BE2C (cell line): ENCODE results near the gene ICA1.

Source experiments
- DNase-seq: peaks from one replicate; pipeline ENCODE4 v3.0.0-alpha.2; 2020
- H3K27me3 ChIP-seq: fragments of 250-450 bp; sonication (Bioruptor Pico); 2 replicates; pipeline ENCODE4 v1.5.1; 2020; ENCODE audit warnings: mild to moderate bottlenecking
- H3K36me3 ChIP-seq: fragments of 250-450 bp; sonication (Bioruptor Pico); 2 replicates; pipeline ENCODE4 v1.5.1; 2020; ENCODE audit warnings: mild to moderate bottlenecking
- H3K4me1 ChIP-seq: fragments of 250-450 bp; sonication (Bioruptor Pico); 2 replicates; pipeline ENCODE4 v1.5.1; 2020
- H3K4me3 ChIP-seq: 2 replicates; pipeline ENCODE4 v1.5.1; 2011; ENCODE audit warnings: low read depth, low read length
- H3K9me3 ChIP-seq: fragments of 250-450 bp; sonication (Bioruptor Pico); 2 replicates; pipeline ENCODE4 v1.5.1; 2020
- TF ChIP-seq, protein P1 (sequence below): IDR thresholded peaks from 2 replicates; pipeline ENCODE4 v1.5.1; 2012; ENCODE audit warnings: mild to moderate bottlenecking, low read depth, low read length

The ICA1 gene

DNA sequence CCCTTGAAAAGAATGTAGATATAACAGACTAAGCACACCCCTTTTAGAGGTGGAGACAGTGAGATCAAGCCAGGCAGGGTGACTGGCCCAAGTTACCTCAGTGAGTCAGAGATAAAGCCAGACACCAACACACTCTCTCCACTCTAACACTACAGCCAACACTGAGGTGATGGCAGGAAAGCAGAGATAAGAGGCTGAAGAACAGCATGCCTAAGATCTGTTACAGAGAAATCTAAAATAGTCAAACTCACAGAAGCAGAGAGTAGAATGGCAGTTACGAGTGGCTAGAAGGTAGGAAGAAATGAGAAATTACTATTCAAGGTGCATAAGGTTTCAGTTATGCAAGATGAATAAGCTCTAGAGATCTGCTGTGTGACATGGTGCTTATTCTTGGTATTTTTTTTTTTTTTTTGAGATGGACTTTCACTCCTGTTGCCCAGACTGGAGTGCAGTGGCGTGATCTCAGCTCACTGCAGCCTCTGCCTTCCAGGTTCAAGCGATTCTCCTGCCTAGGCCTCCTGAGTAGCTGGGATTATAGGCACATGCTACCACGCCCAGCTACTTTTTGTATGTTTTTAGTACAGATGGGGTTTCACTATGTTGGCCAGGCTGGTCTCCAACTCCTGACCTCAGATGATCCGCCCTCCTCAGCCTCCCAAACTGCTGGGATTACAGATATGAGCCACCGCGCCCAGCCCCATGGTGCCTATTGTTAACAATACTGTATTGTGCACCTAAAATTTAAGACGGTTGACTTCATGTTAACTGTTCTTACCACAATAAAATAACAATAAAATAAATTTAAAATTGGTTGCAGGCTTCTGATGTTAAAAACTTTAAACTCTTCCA lies 28.7 kb downstream of the ICA1 start:
- Histone ChIP-seq H3K4me3 (no peak overlapping the region), H3K9me3 (no peaks in the 10 kb centered on the region), H3K4me1 (peaks cover 40% of the 10 kb centered on the region), H3K27me3 (no peaks in the 10 kb centered on the region), H3K36me3 (peaks cover 24% of the 10 kb centered on the region)
- TF ChIP-seq, protein P1, sequence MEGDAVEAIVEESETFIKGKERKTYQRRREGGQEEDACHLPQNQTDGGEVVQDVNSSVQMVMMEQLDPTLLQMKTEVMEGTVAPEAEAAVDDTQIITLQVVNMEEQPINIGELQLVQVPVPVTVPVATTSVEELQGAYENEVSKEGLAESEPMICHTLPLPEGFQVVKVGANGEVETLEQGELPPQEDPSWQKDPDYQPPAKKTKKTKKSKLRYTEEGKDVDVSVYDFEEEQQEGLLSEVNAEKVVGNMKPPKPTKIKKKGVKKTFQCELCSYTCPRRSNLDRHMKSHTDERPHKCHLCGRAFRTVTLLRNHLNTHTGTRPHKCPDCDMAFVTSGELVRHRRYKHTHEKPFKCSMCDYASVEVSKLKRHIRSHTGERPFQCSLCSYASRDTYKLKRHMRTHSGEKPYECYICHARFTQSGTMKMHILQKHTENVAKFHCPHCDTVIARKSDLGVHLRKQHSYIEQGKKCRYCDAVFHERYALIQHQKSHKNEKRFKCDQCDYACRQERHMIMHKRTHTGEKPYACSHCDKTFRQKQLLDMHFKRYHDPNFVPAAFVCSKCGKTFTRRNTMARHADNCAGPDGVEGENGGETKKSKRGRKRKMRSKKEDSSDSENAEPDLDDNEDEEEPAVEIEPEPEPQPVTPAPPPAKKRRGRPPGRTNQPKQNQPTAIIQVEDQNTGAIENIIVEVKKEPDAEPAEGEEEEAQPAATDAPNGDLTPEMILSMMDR, result no peak
- peak; percentile 59 for DNase-seq

DNA sequence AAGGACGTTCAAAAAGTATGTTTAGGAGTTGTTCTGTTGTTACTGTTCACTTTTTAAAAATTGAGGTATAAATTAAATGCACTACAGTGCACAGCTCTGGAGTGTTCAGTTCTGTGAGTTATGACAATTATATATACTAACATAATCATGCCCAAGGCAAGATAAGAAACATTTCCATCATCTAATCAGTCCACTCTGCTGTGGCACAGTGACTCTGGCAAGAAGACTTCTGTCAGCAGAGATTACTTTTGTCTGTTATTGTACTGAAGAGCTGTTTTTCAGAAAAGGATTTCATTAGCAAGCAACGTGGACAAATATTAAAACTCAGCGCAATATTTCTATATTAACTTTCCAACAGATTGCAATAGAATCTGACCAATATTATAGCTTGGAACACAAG lies 32.0 kb downstream of the ICA1 start:
- Histone ChIP-seq H3K36me3 (peaks cover 27% of the 10 kb centered on the region), H3K27me3 (no peaks in the 10 kb centered on the region), H3K4me3 (peak overlapping the region; percentile 23), H3K9me3 (no peaks in the 10 kb centered on the region), H3K4me1 (peaks cover 59% of the 10 kb centered on the region)
- TF ChIP-seq, protein P1, result no peak
- peak; percentile 55 for DNase-seq

DNA sequence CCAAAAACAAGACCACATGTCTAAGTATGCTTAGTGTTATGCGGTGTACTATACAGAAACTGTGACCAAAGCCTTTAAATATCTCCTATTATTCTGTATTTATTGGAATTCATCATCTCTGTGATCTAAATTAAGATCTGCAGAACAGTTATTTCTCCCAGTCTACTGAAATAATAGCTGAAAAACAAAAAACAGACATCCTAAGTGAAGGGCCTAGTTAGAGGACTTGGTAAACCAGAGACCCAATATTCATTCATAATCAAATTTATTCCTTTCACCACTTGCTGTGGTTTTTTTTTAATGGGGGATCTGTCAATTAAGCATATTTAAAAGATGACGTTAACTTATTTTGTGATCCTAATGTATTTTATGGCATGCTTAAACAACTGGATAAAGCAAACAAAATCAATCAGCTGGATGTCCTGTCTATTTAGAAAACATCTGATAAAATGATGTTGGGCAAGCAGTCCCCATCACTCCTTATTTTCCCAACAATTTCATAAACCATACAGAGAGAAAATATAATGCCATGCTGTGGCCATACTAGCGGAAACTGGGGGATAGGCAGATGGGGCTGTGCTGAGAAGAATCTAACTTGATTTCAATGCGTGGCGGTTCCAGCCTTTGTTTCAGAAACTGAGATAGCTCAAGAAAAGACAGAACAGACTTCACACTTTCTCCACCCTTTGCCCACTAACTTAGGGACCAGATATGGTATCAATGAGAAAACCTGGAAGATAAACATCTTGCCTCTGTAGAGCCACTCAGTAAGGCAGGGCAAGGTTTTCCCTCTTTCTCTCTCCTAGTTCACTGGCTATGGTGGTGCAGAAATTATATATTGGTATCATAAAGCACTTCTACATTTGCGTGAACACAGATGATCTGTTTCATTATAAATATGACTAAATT lies 32.9 kb downstream of the ICA1 start:
- peak overlapping the region; percentile 23 for H3K4me3 ChIP-seq
- peaks cover 60% of the 10 kb centered on the region for H3K4me1 ChIP-seq
- no peaks in the 10 kb centered on the region for H3K27me3 ChIP-seq
- H3K9me3 ChIP-seq, result no peaks in the 10 kb centered on the region
- peaks cover 30% of the 10 kb centered on the region for H3K36me3 ChIP-seq
- TF ChIP-seq, protein P1, result no peak; the same call in 1 of the 2 replicates
- DNase-seq, result peak; percentile 73

- Histone ChIP-seq H3K27me3 (no peaks in the 10 kb centered on the region), H3K4me3 (no peak overlapping the region), H3K9me3 (no peaks in the 10 kb centered on the region), H3K4me1 (peaks cover 61% of the 10 kb centered on the region), H3K36me3 (peaks cover 28% of the 10 kb centered on the region)
- TF ChIP-seq, protein P1, result no peak
- no peak for DNase-seq
These were observed 33.9 kb downstream of the ICA1 start for GRCh38 chr7:8228068-8228467.

DNA sequence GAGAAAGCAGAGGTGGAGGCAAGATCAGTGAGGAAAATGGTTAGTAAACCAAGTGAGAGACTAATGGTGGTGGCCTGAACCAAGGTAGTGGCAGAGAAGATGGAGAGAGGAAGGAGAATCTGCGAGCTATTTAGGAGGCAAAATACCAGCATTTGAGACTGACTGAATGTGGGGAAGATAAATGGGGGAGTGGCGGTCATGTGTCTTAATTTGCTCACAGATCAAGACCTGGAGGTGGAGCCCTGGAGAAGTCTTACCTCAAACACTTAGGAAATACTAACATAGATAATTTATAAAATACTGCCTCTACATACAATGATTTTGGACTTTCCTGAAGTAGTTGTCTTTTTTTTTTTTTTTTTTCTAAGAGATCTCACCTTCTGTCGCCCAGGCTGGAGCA lies 34.7 kb downstream of the ICA1 start:
- no peaks in the 10 kb centered on the region for H3K9me3 ChIP-seq
- H3K4me1 ChIP-seq, result peaks cover 59% of the 10 kb centered on the region
- H3K4me3 ChIP-seq, result no peak overlapping the region
- H3K27me3 ChIP-seq, result no peaks in the 10 kb centered on the region
- TF ChIP-seq, protein P1, result no peak
- H3K36me3 ChIP-seq, result peaks cover 23% of the 10 kb centered on the region
- DNase-seq, result no peak
